T1000 (cell line): Measurements from ENCODE around the gene DNLZ.
"Not testable (repeated sequence)": the region's sequence is repeated elsewhere in the genome, so short reads cannot be mapped to it uniquely, and the experiment has no call there.

Experiments
- DNase-seq: peaks from one replicate; lab custom pipeline; 2025; ENCODE audit warnings: mixed read lengths; lab: John Stamatoyannopoulos, UW

DNLZ gene

DNA sequence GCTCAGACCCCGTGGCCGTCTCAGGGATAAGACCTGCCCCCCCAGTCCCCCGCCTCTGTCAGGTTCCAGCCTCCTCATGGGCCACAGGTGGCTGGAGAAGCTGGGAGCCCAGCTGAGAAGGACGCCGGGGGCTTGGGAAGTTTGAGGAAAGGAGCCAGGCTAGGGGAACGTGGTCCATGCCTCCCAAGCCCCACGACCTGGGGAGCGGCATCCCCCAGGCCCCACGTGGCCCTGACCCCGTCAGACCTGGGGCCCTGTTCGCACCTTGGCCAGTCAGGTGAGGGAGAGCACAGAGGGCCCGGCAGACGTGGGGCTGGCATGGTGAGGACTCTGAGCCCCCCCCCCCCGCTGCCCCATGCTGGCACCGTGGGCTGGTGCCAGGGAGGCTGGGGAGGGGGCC, 32.5 kb downstream of the DNLZ start:
- DNase-seq, result no peak

- DNase-seq, result no peak
Observed at GRCh38 chr9:136330406-136330990, 33.0 kb downstream of the DNLZ start.

DNA sequence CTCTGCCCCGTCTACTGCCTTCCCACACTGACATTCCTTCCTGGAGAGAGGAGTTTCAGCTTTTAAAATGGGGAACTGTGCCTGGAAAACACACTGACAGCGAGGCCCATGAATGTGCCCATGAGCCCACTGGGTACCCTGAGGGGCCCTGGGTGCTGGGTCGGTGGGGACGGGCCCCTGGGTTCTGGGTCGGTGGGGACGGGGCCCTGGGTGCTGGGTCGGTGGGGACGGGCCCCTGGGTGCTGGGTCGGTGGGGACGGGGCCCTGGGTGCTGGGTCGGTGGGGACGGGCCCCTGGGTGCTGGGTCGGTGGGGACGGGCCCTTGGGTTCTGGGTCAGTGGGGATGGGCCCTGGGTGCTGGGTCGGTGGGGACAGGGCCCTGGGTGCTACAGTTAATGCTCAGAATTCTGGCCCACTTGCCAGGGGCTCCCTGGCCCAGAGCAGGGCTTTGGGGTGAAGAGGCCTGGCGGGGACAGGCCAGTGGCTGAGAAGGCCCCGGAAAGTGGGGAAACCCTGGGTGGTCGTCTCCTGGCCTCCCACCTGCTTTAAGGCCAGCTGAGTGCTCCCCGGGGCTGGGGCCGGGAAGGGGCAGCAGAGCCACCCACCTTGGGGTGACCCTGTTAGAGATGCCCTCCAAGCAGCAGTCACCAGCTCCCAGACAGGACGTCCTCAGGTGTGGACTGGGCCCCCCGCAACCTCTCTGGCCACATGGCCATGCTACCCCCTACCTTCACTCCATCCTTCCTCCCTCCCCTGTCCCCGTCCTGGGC, 33.7 kb downstream of the DNLZ start:
- DNase-seq, result no peak

- no peak for DNase-seq
Observed at GRCh38 chr9:136329211-136329627, 34.3 kb downstream of the DNLZ start.

- no peak for DNase-seq
Observed at GRCh38 chr9:136328622-136329041, 34.9 kb downstream of the DNLZ start.

GRCh38 chr9:136328011-136328621, 35.4 kb downstream of the DNLZ start:
- no peak for DNase-seq

- DNase-seq, result no peak
Observed at GRCh38 chr9:136327304-136327974, 36.1 kb downstream of the DNLZ start, which contains the start of gene GPSM1. Gene GPSM1 (plus strand): TSS chr9:136327539. CDS start chr9:136327696, 157 bp downstream.

GRCh38 chr9:136326761-136327303, 36.7 kb downstream of the DNLZ start:
- DNase-seq, result no peak

DNA sequence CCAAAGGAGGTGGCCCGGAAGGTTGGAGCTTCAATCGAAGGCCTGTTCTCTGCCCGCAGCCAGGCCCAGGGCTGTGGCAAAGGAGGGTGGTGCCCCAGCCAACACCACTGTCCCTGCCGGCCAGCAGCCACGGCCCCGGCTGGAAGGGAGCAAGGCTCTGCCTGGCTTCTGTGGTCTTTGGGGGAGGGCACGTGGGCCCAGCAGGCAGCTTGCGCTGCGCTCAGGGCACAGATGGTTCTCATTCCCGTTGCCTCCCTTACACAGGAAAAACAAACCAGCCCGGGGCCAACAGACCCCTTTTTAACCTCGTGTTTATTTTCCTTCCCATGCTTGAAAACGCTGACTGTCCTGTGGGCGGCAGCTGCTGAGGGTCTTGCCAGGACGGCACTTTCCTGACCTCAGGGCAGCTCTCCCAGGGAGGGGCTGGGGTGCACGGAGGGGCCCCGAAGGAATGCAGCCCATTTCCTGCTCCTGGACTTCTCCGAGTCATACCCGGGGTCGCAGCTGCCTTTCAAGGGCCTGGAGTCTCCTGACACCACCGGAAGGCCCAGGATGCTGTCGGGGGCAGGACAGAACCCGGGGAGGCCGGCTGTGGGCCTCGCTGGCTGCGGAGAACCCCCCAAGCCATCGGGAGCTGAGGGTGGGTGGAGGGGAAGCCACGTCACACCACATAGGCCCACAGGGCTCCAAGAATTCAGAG, 37.3 kb downstream of the DNLZ start:
- DNase-seq, result peak; percentile 50

- DNase-seq, result no peak
Observed at GRCh38 chr9:136325358-136325757, 38.2 kb downstream of the DNLZ start.

DNA sequence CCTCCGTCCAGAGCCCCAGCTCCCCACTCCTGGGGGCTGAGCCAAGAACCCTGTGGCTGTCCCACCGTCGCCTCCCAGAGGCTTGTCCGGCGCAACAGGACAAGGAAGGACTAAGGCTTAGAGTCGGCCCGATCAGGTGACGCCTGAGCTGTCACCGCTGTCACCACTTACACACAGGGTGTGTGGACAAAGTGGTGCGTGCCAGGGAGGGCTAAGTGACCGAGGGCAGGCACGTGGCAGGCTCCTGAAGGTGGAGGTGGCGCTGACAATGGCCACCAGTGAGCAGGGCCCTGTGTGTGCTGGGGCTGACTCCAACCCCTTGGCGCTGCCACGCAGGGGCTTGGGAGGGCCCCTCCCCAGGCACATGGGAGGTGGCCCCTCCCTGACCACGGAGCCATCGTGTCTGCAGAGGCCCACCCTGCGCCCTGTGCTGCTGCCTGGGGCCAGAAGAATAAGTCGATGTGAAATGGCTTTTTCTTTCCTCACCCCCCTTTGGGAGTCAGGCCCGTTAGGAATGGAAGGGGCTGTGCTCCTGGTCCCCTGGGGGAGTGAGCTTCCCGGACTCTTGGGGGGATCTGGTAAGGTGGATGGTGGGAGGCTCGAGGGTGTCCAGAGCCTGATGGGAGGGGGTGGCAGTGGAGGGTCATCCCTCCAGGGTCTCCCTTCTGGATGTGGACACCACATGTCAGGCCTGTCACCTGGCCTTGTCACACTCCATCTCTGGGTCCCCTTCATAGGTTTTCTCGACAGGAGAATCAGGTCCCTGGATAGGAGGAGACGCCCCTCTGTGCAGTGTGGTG, 38.8 kb downstream of the DNLZ start:
- no peak for DNase-seq

DNA sequence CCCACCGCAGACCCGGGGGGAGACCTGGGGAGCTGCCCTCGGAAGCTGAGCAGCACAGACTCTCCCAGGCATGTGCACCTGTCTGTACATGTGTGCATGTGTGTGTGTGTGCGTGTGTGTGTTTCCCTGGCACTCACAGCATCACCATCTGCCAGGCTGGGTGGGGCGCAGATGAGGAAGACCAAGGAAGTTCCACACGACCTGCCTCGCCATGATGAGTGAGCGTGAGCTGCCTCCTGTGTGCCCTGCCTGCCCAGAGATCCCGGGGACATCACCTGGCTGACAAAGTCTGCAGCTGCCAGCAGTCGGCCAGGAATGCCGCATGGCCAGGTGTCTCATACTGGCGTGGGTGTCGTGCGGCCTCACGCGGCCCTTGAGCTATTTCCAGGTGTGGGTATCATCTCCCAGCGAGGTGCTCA, 40.2 kb downstream of the DNLZ start:
- no peak for DNase-seq

DNA sequence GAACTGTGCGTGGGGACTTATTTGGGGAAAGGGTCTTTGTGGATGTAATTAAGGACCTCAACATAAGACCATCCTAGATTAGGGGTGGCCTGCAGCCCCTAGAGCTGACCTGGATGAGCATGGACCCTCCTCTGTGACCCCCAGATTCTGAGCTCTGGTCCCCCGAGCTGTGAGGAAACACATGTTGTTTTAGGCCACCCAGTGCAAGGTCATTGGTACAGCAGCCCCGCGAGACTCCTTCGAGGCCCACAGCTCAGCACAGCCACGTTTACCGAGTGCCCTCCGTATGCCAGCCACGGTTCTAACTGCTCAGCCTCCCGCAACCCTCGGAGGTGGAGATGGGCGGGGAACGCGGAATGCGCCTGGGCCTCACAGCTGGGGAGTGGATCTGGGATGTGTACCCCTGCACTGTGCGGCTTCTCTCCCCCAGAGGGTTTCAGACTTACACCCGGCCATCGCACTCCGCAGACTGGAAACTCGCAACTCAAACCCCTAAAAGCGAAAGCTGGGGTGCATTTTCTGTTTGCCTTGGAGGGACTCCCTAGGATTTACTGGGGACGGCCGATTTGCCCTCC, 40.7 kb downstream of the DNLZ start:
- DNase-seq, result no peak

DNA sequence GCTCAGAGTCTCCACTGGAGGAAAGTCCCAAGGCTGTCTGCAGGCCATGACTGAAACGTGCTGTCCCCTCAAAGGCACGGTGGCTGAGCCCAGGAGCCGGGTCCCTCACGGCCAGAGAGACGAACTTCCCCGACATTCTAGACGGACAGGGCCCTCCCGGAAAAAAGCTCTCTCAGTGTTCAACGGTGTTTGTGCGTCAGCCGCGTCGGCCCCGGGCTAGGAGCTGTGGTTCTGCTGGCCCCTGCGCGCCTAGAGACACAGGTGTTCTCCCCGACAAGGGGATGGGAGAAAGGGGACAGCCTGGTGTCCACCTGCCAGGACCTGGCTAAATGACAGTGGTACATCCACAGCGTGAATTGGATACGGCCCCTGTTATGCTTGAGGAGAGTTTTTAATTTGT, 42.0 kb downstream of the DNLZ start:
- no peak for DNase-seq

DNA sequence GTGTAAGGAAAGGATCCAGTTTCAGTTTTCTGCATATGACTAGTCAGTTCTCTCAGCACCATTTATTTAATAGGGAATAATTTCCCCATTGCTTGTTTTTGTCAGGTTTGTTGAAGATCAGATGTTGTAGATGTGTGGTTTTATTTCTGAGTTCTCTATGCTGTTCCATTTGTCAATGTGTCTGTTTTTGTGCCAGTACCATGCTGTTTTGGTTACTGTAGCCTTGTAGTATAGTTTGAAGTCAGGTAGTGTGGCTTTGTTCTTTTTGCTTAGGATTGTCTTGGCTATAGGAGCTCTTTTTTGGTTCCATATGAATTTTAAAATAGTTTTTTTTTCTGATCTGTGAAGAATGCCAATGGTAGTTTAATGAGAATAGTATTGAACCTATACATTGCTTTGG, 42.6 kb downstream of the DNLZ start:
- DNase-seq, result not testable (repeated sequence)

- DNase-seq, result not testable (repeated sequence)
Observed at GRCh38 chr9:136319955-136320354, 43.6 kb downstream of the DNLZ start.

DNA sequence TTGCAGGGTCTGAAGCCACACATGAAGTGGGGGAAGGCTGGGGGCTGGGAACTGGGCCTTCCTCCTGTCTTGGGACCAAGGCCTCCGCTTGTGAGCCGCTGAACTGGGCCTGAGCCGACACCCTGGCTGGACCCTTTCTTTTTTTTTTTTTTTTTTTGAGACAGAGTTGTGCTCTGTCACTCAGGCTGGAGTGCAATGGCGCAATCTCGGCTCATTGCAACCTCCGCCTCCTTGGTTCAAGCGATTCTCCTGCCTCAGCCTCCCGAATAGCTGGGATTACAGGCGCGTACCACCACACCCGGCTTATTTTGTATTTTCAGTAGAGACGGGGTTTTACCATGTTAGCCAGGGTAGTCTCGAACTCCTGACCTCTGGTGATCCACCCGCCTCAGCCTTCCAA, 44.3 kb downstream of the DNLZ start:
- not testable (repeated sequence) for DNase-seq

DNA sequence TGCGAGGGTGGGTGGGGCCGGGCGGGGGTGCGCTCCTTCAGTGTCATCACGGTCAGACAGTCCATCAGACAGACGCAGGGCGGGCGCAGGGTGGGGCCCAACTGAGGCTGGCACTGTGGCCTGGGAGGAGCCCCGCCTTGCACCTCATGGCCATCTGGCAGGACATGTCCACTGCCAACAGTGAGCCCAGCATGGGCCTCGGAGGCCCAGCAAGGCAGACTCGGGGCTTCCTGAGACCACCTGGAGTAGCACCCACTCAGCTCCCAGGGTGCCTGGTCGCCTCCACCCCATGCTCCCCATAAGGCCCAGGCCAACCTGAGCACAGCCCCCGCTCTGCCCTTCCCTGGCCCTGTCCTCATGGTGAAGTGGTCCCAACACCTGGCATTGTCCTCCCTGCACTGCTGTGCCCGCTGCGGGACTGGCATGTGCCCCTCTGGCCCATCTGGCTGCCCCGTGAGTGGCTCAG, 44.7 kb downstream of the DNLZ start:
- no peak for DNase-seq

GRCh38 chr9:136318111-136318775, 45.3 kb downstream of the DNLZ start:
- DNase-seq, result no peak

DNA sequence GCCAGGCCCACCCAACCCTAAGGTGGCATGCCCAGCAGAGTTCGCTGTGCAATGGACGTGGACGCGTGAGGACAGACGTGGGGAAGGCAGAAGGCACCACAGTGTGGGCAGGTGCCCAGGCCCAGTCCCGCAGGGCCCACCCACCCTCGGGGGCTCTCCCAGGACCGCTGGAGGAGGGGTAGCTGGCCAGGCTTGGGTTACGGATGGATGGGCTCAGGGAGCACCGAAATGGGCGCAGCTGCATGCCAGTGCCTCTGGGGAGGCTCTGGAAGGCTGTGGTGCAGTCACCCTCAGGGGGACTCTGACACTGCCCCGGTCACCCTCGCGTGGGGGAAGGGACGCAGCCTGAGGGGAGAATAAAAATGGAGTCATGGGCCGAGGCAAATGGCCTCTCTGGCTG, 45.8 kb downstream of the DNLZ start:
- DNase-seq, result no peak
